Neural cell (in vitro differentiated cells): ENCODE data around the gene TMEM184B. TPM values are rescaled to one million over a fixed set of nuclear protein-coding genes. Genes with fewer than 3 reads are reported as not detected.

Experiments
- H2AFZ ChIP-seq: fragments of 200-600, 300-800 bp; sonication (generic), shearing (Covaris generic); 2 replicates; pipeline ENCODE4 v1.6.0; 2014; ENCODE audit warnings: low read depth, mild to moderate bottlenecking, antibody characterized with exemption, low read length, moderate library complexity
- H3F3A ChIP-seq: fragments of 200-600 bp; shearing (Covaris generic); 2 replicates; pipeline ENCODE4 v1.6.1; 2016; ENCODE audit warnings: mild to moderate bottlenecking, moderate library complexity, mixed read lengths, antibody characterized with exemption, low read length; ENCODE audit not compliant: insufficient read depth, poor library complexity, severe bottlenecking
- H3K27ac ChIP-seq: fragments of 200-600, 300-800 bp; sonication (generic), shearing (Covaris generic); 2 replicates; pipeline ENCODE4 v1.5.1; 2014; ENCODE audit warnings: mild to moderate bottlenecking, low read length, moderate library complexity
- H3K27me3 ChIP-seq: fragments of 300-800, 200-600 bp; sonication (generic), shearing (Covaris generic); 2 replicates; pipeline ENCODE4 v1.6.0; 2014; ENCODE audit warnings: mild to moderate bottlenecking, low read depth, low read length, moderate library complexity; ENCODE audit not compliant: insufficient read depth
- H3K36me3 ChIP-seq: fragments of 300-800, 200-600 bp; sonication (generic), shearing (Covaris generic); 2 replicates; pipeline ENCODE4 v1.5.1; 2014; ENCODE audit warnings: mild to moderate bottlenecking, antibody characterized with exemption, low read length, moderate library complexity; ENCODE audit not compliant: insufficient read depth
- H3K4me2 ChIP-seq: fragments of 300-800, 200-600 bp; sonication (generic), shearing (Covaris generic); 2 replicates; pipeline ENCODE4 v1.6.0; 2014; ENCODE audit warnings: mild to moderate bottlenecking, low read length
- H3K4me3 ChIP-seq: fragments of 300-800, 200-600 bp; sonication (generic), shearing (Covaris generic); 2 replicates; pipeline ENCODE4 v1.5.1; 2014; ENCODE audit warnings: mild to moderate bottlenecking, low read length, moderate library complexity
- H3K79me2 ChIP-seq: fragments of 200-600 bp; shearing (Covaris generic); replicated peaks from 2 replicates; pipeline ENCODE4 v1.6.0; 2014; ENCODE audit warnings: mild to moderate bottlenecking, low read length, moderate library complexity; ENCODE audit not compliant: insufficient read depth
- H3K9ac ChIP-seq: fragments of 300-800, 200-600 bp; sonication (generic), shearing (Covaris generic); 2 replicates; pipeline ENCODE4 v1.6.1; 2016; ENCODE audit warnings: mild to moderate bottlenecking, low read length, mixed read lengths
- H3K9me2 ChIP-seq: fragments of 200-600 bp; shearing (Covaris generic); 2 replicates; pipeline ENCODE4 v1.6.1; 2016; ENCODE audit warnings: mild to moderate bottlenecking, low read length, mixed read lengths; ENCODE audit not compliant: insufficient read depth
- H3K9me3 ChIP-seq: fragments of 200-600, 300-800 bp; sonication (generic), shearing (Covaris generic); 2 replicates; pipeline ENCODE4 v1.6.1; 2016; ENCODE audit warnings: mild to moderate bottlenecking, mixed run types, low read length, moderate library complexity, mixed read lengths
- H4K20me1 ChIP-seq: fragments of 200-600 bp; shearing (Covaris generic); 2 replicates; pipeline ENCODE4 v1.6.1; 2016; ENCODE audit warnings: mild to moderate bottlenecking, mixed run types; ENCODE audit not compliant: insufficient read depth
- CTCF ChIP-seq: fragments of 450-650 bp; IDR thresholded peaks from 2 replicates; pipeline ENCODE4 v1.5.1; 2014; ENCODE audit warnings: antibody characterized with exemption, mild to moderate bottlenecking, moderate library complexity; ENCODE audit not compliant: poor library complexity, severe bottlenecking
- EP300 ChIP-seq: fragments of 450-650 bp; conservative IDR thresholded peaks from 2 replicates; pipeline ENCODE4 v1.6.1; 2014; ENCODE audit warnings: antibody characterized with exemption, mild to moderate bottlenecking, moderate library complexity; ENCODE audit not compliant: poor library complexity, severe bottlenecking
- EZH2 ChIP-seq: fragments of 200-600, 300-800 bp; shearing (Covaris generic), sonication (generic); IDR thresholded peaks from 2 replicates; pipeline ENCODE4 v1.6.1; 2014; ENCODE audit warnings: antibody characterized with exemption, low read length, borderline replicate concordance, mild to moderate bottlenecking; ENCODE audit not compliant: insufficient read depth, poor library complexity, severe bottlenecking
- MXI1 ChIP-seq: fragments of 450-650 bp; conservative IDR thresholded peaks from 2 replicates; pipeline ENCODE4 v1.6.1; 2014; ENCODE audit warnings: antibody characterized with exemption, mild to moderate bottlenecking; ENCODE audit not compliant: poor library complexity, severe bottlenecking
- POLR2AphosphoS5 ChIP-seq: IDR thresholded peaks from 2 replicates; pipeline ENCODE4 v1.6.1; 2012
- RAD21 ChIP-seq: fragments of 450-650 bp; conservative IDR thresholded peaks from 2 replicates; pipeline ENCODE4 v1.6.1; 2014; ENCODE audit warnings: antibody characterized with exemption, mild to moderate bottlenecking, moderate library complexity
- REST ChIP-seq: IDR thresholded peaks from 2 replicates; pipeline ENCODE4 v1.6.1; 2012; ENCODE audit warnings: borderline replicate concordance
- SMC3 ChIP-seq: fragments of 450-650 bp; conservative IDR thresholded peaks from 2 replicates; pipeline ENCODE4 v1.6.1; 2014; ENCODE audit warnings: antibody characterized with exemption, mild to moderate bottlenecking, moderate library complexity; ENCODE audit not compliant: poor library complexity
- TAF1 ChIP-seq: IDR thresholded peaks from 2 replicates; pipeline ENCODE4 v1.6.1; 2012; ENCODE audit warnings: low read depth
- polyA plus RNA-seq: library from polyadenylated mRNA; depleted of rRNA; stranded (reverse); fragments of >200 nt; gene quantifications from 2 replicates; pipeline ENCODE4 v1.2.3, GENCODE V29; 2014

Gene TMEM184B
- polyA plus RNA-seq, 1 donor from 2014 or later: 19.7 TPM

- TF ChIP-seq MXI1 (peak; percentile 42), RAD21 (no peak), POLR2AphosphoS5 (no peak)
- no peaks in the 10 kb centered on the region for H3K9me2 ChIP-seq
- H3K9ac ChIP-seq: peak overlapping the region; percentile 97
- peaks cover 38% of the 10 kb centered on the region for H4K20me1 ChIP-seq
- H3K79me2 ChIP-seq: peaks cover 57% of the 10 kb centered on the region
- H2AFZ ChIP-seq: no peak overlapping the region
- H3K27me3 ChIP-seq: no peaks in the 10 kb centered on the region
- peaks cover 5% of the 10 kb centered on the region for H3F3A ChIP-seq
- H3K4me2 ChIP-seq: peak overlapping the region; percentile 99
- H3K27ac ChIP-seq: peak overlapping the region; percentile 96
- no peaks in the 10 kb centered on the region for H3K36me3 ChIP-seq
- no peaks in the 10 kb centered on the region for H3K9me3 ChIP-seq
- peak overlapping the region; percentile 93 for H3K4me3 ChIP-seq
These were observed 43.1 kb upstream of the TMEM184B start for GRCh38 chr22:38315823-38316363.

GRCh38 chr22:38314933-38315822 is 42.4 kb upstream of the TMEM184B start:
- Histone ChIP-seq H3F3A (peaks cover 5% of the 10 kb centered on the region), H2AFZ (no peak overlapping the region), H3K4me2 (peak overlapping the region; percentile 99), H4K20me1 (peaks cover 45% of the 10 kb centered on the region), H3K36me3 (no peaks in the 10 kb centered on the region), H3K79me2 (peaks cover 64% of the 10 kb centered on the region), H3K4me3 (peak overlapping the region; percentile 93), H3K9me3 (no peaks in the 10 kb centered on the region), H3K9ac (peak overlapping the region; percentile 97), H3K27me3 (no peaks in the 10 kb centered on the region), H3K27ac (peak overlapping the region; percentile 96), H3K9me2 (no peaks in the 10 kb centered on the region)
- TF ChIP-seq SMC3 (no peak), CTCF (no peak), EP300 (no peak), MXI1 (no peak)

- Histone ChIP-seq H3K4me3 (peak overlapping the region; percentile 93), H3K27ac (peak overlapping the region; percentile 16), H4K20me1 (peaks cover 52% of the 10 kb centered on the region), H2AFZ (no peak overlapping the region), H3K4me2 (peak overlapping the region; percentile 99), H3K9me3 (no peaks in the 10 kb centered on the region), H3K27me3 (no peaks in the 10 kb centered on the region), H3F3A (peaks cover 5% of the 10 kb centered on the region), H3K79me2 (peaks cover 73% of the 10 kb centered on the region), H3K9ac (peak overlapping the region; percentile 97), H3K9me2 (no peaks in the 10 kb centered on the region), H3K36me3 (no peaks in the 10 kb centered on the region)
- TF ChIP-seq POLR2AphosphoS5: no peak
- TF ChIP-seq EP300: no peak
- no peak for TF ChIP-seq SMC3
- TF ChIP-seq EZH2: no peak
- TF ChIP-seq CTCF: no peak
- TF ChIP-seq MXI1: no peak
- no peak for TF ChIP-seq REST
- TF ChIP-seq RAD21: no peak
- no peak for TF ChIP-seq TAF1
These were observed 41.5 kb upstream of the TMEM184B start for GRCh38 chr22:38314051-38314932.
